Peyer's patch (tissue), 4 donors: ENCODE data around the gene MYBPH.

Source experiments
- POLR2A ChIP-seq, 2 donors: fragments of 450-650 bp; IDR thresholded peaks; one replicate each; pipeline ENCODE4 v1.5.1; 2017; ENCODE audit warnings: antibody characterized with exemption in 2 of 2, mild to moderate bottlenecking in 2 of 2, moderate library complexity in 2 of 2
- TF ChIP-seq, protein P1 (sequence below), 6 experiments: fragments of 450-650 bp in 4 of 6; fragments of 200-600 bp in 2 of 6; sonication (generic) in 1 of 6; IDR thresholded peaks; one replicate each; pipeline ENCODE4 v1.5.1; 2017 to 2019; ENCODE audit warnings: antibody characterized with exemption in 6 of 6, mild to moderate bottlenecking in 3 of 6, moderate library complexity in 1 of 6

DNA sequence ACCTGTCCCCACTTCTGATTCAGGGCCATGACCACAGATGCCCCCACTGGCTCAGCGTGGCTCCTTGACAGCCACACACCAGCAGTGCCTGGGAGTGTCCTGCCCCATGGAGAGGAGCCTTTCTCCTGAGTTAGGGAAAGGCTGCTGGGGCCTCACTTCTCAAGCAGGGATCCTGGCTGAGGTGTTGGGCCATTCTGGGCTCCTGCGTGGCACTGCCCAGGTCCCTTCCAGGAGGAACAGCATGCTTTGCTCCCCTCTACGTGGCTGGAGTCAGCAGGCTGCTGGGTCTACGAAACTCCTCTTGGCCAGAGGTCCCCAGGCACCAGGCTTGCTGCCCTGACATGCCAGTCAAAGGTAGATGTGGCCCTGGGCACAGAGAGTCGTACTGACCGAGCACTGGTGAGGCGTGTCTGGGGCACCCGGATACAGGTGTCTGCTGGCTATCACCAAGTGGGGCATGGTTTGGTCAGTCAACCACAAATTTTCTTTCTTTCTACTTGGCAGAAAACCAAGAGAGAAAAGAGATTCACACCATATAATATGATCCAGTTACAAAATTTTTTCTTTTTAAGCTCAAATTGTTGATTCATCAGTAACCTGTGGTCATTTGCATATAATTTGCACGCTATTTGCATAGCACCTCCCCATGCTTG, 44.0 kb downstream of the MYBPH start:
- TF ChIP-seq, protein P1, sequence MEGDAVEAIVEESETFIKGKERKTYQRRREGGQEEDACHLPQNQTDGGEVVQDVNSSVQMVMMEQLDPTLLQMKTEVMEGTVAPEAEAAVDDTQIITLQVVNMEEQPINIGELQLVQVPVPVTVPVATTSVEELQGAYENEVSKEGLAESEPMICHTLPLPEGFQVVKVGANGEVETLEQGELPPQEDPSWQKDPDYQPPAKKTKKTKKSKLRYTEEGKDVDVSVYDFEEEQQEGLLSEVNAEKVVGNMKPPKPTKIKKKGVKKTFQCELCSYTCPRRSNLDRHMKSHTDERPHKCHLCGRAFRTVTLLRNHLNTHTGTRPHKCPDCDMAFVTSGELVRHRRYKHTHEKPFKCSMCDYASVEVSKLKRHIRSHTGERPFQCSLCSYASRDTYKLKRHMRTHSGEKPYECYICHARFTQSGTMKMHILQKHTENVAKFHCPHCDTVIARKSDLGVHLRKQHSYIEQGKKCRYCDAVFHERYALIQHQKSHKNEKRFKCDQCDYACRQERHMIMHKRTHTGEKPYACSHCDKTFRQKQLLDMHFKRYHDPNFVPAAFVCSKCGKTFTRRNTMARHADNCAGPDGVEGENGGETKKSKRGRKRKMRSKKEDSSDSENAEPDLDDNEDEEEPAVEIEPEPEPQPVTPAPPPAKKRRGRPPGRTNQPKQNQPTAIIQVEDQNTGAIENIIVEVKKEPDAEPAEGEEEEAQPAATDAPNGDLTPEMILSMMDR (IDR thresholded peaks at IDR 0.05), result no peak
- TF ChIP-seq POLR2A (IDR thresholded peaks at IDR 0.05), result no peak
